Upper lobe of left lung (tissue), 6 donors: ENCODE measurements around the gene FAM219B. TPM values are rescaled to one million over a fixed set of nuclear protein-coding genes. Genes with fewer than 3 reads are reported as not detected.

ENCODE experiments used
- ATAC-seq, 2 donors: fragments of 200-7000 bp; cut with Tn5 transposase; one replicate each; pipeline ENCODE4 v1.9.1; 2022; ENCODE audit warnings: mild to moderate bottlenecking in 2 of 2, moderate library complexity in 2 of 2; ENCODE audit not compliant: low FRiP score in 2 of 2
- DNase-seq, 2 donors: peaks; one replicate each; pipeline ENCODE4 v3.0.0-alpha.2; 2019 to 2020
- H3K27ac ChIP-seq, 4 donors: fragments of 200-600 bp; sonication (generic); one replicate each; pipeline ENCODE4 v1.5.1; 2016 to 2019
- H3K27me3 ChIP-seq, 4 donors: fragments of 200-600 bp; sonication (generic); one replicate each; pipeline ENCODE4 v1.5.1; 2017 to 2019
- H3K36me3 ChIP-seq, 4 donors: fragments of 200-600 bp; sonication (generic); one replicate each; pipeline ENCODE4 v1.5.1; 2016 to 2019
- H3K4me1 ChIP-seq, 4 donors: fragments of 200-600 bp; sonication (generic); one replicate each; pipeline ENCODE4 v1.5.1; 2018 to 2019
- H3K4me3 ChIP-seq, 4 donors: fragments of 200-600 bp; sonication (generic); one replicate each; pipeline ENCODE4 v1.5.1; 2017 to 2019; ENCODE audit warnings: mild to moderate bottlenecking in 2 of 4, moderate library complexity in 1 of 4
- H3K9me3 ChIP-seq, 4 donors: fragments of 200-600 bp; sonication (generic); one replicate each; pipeline ENCODE4 v1.5.1; 2018 to 2019
- EP300 ChIP-seq, 4 donors: sonication (generic); formaldehyde crosslinking; IDR thresholded peaks; one replicate each; pipeline ENCODE4 v1.5.1; 2017; ENCODE audit warnings: antibody characterized with exemption in 4 of 4, control low read depth in 2 of 4
- POLR2A ChIP-seq, 4 donors: fragments of 450-650 bp; IDR thresholded peaks; one replicate each; pipeline ENCODE4 v1.5.1; 2016 to 2017; ENCODE audit warnings: antibody characterized with exemption in 4 of 4, mild to moderate bottlenecking in 2 of 4
- POLR2AphosphoS5 ChIP-seq, 2 donors: sonication (generic); formaldehyde crosslinking; IDR thresholded peaks; one replicate each; pipeline ENCODE4 v1.5.1; 2017; ENCODE audit warnings: antibody characterized with exemption in 2 of 2
- WGBS, 2 donors: methylation state at CpG; one replicate each; pipeline ENCODE4 v1.1.5; 2017 to 2018; 5-methylcytosine and 5-hydroxymethylcytosine counted together
- total RNA-seq, 6 donors: library from RNA; depleted of rRNA in 4 of 6; stranded (reverse); fragments of >200 nt in 4 of 6; gene quantifications; one replicate each; pipeline versions ENCODE4 v1.1.0 to v1.2.1, GENCODE V29; 2016 to 2021
- TF ChIP-seq, protein P1 (sequence below), 6 experiments: fragments of 450-650 bp in 4 of 6; fragments of 200-600 bp in 2 of 6; sonication (generic) in 2 of 6; IDR thresholded peaks; one replicate each; pipeline ENCODE4 v1.5.1; 2016 to 2019; ENCODE audit warnings: antibody characterized with exemption in 6 of 6
- donor health status: DM: no; HTN: no; CAD: no; lungs with moderate emphysema.
- donor health status: DM: no; HTN: yes; CAD: no; lungs with severe emphysema.

The FAM219B gene
- total RNA-seq, 6 donors from 2014 or later = 49.3 to 122 (median 71.5) TPM

DNA sequence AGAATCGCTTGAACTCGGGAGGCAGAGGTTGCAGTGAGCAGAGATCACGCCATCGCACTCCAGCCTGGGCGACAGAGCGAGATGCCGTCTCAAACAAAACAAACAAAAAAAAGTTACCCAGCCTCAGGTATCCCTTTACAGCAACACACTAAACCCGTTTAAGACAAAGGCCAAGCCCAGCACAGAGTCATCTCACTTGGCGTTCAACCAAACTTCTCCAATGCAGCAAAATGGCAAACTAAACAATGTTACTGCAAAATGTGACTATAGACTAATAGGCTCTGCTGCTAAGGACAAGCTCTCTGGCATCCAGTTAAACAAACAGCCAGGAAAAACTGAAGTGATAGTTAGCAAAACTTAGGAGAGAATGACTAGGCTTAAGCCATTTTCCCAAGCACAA is 6.4 kb upstream of the FAM219B start:
- ATAC-seq (no peak), DNase-seq (no peak)
- WGBS, 2 donors = 91 to 93% methylated on average over 9 of the region's 9 CpGs
- TF ChIP-seq EP300 (IDR thresholded peaks at IDR 0.05) = no peak
- TF ChIP-seq POLR2AphosphoS5 (IDR thresholded peaks at IDR 0.05) = no peak
- TF ChIP-seq, protein P1, sequence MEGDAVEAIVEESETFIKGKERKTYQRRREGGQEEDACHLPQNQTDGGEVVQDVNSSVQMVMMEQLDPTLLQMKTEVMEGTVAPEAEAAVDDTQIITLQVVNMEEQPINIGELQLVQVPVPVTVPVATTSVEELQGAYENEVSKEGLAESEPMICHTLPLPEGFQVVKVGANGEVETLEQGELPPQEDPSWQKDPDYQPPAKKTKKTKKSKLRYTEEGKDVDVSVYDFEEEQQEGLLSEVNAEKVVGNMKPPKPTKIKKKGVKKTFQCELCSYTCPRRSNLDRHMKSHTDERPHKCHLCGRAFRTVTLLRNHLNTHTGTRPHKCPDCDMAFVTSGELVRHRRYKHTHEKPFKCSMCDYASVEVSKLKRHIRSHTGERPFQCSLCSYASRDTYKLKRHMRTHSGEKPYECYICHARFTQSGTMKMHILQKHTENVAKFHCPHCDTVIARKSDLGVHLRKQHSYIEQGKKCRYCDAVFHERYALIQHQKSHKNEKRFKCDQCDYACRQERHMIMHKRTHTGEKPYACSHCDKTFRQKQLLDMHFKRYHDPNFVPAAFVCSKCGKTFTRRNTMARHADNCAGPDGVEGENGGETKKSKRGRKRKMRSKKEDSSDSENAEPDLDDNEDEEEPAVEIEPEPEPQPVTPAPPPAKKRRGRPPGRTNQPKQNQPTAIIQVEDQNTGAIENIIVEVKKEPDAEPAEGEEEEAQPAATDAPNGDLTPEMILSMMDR (IDR thresholded peaks at IDR 0.05) = no peak
- no peak for TF ChIP-seq POLR2A (IDR thresholded peaks at IDR 0.05)
- Histone ChIP-seq H3K36me3 (peaks cover 2 to 63% (median 54%) of the 10 kb centered on the region in 4 donors), H3K9me3 (no peaks in the 10 kb centered on the region), H3K27ac (no peak overlapping the region), H3K27me3 (no peaks in the 10 kb centered on the region), H3K4me1 (no peaks in the 10 kb centered on the region), H3K4me3 (no peak overlapping the region)

DNA sequence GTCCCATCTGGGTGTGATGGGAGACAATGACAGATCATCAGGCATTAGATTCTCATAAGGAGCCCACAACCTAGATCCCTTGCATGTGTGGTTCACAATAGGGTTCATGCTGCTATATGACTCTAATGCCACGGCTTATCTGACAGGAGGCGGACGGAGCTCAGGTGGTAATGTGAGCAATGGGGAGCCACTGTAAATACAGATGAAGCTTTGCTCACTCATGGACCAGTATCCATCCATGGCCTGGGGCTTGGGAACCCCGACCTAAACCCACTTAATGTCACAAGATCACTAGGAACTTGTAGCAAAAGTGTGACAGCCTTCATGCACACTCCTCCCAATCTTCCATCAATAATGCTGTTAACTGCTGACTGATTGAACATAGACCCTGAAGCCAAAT is 2.0 kb upstream of the FAM219B start:
- no peak for TF ChIP-seq EP300 (IDR thresholded peaks at IDR 0.05)
- TF ChIP-seq POLR2A (IDR thresholded peaks at IDR 0.05) = no peak
- TF ChIP-seq POLR2AphosphoS5 (IDR thresholded peaks at IDR 0.05) = no peak
- TF ChIP-seq, protein P1 (IDR thresholded peaks at IDR 0.05) = no peak
- H3K9me3 ChIP-seq = no peaks in the 10 kb centered on the region
- H3K27ac ChIP-seq = no peak overlapping the region
- H3K27me3 ChIP-seq = no peaks in the 10 kb centered on the region
- no peak for DNase-seq
- H3K4me1 ChIP-seq = peaks cover 14 to 26% (median 19%) of the 10 kb centered on the region in 4 donors
- H3K36me3 ChIP-seq = peaks cover 4 to 42% (median 25%) of the 10 kb centered on the region in 4 donors
- H3K4me3 ChIP-seq = no peak overlapping the region
- no peak for ATAC-seq
- 91 to 96% methylated on average over 4 of the region's 4 CpGs for whole genome bisulfite sequencing, 2 donors

GRCh38 chr15:74907163-74907870 is 666 bp upstream of the FAM219B start:
- H3K27me3 ChIP-seq = no peaks in the 10 kb centered on the region
- DNase-seq (no peak), ATAC-seq (peak in 1 of 2 donors; percentile 8)
- peak overlapping the region; percentile 91 to 98 (median 94) for H3K27ac ChIP-seq
- H3K36me3 ChIP-seq = peaks cover 4 to 40% (median 24%) of the 10 kb centered on the region in 4 donors
- H3K9me3 ChIP-seq = no peaks in the 10 kb centered on the region
- 46 to 47% methylated on average over 8 of the region's 8 CpGs for WGBS, 2 donors
- H3K4me3 ChIP-seq = peak overlapping the region; percentile 87 to 96 (median 90)
- H3K4me1 ChIP-seq = peaks cover 14 to 26% (median 21%) of the 10 kb centered on the region in 4 donors
- TF ChIP-seq EP300 (IDR thresholded peaks at IDR 0.05) (no peak), POLR2AphosphoS5 (IDR thresholded peaks at IDR 0.05) (no peak), POLR2A (IDR thresholded peaks at IDR 0.05) (no peak)
- TF ChIP-seq, protein P1 (IDR thresholded peaks at IDR 0.05) = no peak

DNA sequence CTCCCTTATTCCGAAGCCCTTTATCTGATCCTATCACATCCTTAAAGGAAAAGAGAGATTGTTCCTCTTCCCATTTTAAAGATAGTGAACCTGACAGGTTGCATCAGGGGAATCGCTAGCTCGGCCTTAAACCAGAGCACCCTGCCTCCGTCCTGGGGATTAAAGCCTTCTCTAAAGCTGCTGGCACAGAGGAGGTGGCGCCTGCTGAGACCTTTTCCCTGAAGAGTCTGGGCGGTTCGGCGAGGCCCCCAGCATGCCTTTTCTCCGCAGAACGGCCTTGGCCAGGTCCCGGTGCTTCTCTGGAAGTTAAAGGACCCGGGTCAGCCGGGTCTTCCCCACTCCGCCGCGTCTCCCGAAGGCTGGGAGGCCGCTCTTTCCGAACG is 593 bp downstream of the FAM219B start:
- ATAC-seq = peak; percentile 27 to 51
- Histone ChIP-seq H3K27ac (peak overlapping the region; percentile 91 to 98 (median 94)), H3K36me3 (peaks cover 4 to 36% (median 22%) of the 10 kb centered on the region in 4 donors), H3K4me1 (peaks cover 23 to 38% (median 29%) of the 10 kb centered on the region in 4 donors), H3K4me3 (peak overlapping the region; percentile 87 to 96 (median 90)), H3K9me3 (no peaks in the 10 kb centered on the region), H3K27me3 (no peaks in the 10 kb centered on the region)
- 0 to 2% methylated on average over 7 to 16 of the region's 20 CpGs for WGBS, 2 donors
- peak in 1 of 2 donors; percentile 51 for DNase-seq
- TF ChIP-seq POLR2A (IDR thresholded peaks at IDR 0.05) = no peak
- TF ChIP-seq EP300 (IDR thresholded peaks at IDR 0.05) = no peak
- TF ChIP-seq, protein P1 (IDR thresholded peaks at IDR 0.05) = no peak
- TF ChIP-seq POLR2AphosphoS5 (IDR thresholded peaks at IDR 0.05) = no peak
